DOHH2 (cell line): ENCODE data around the gene OR2T35.

Source experiments
- H3F3A ChIP-seq: fragments of 200-600 bp; sonication (generic), shearing (Covaris generic); 2 replicates; pipeline ENCODE4 v1.6.0; 2016; ENCODE audit warnings: antibody characterized with exemption, mild to moderate bottlenecking; ENCODE audit not compliant: control insufficient read depth, insufficient read depth
- H3K27ac ChIP-seq: fragments of 200-600 bp; sonication (generic); 2 replicates; pipeline ENCODE4 v1.5.1; 2014; ENCODE audit warnings: low read depth, mild to moderate bottlenecking, low read length, moderate library complexity
- H3K27me3 ChIP-seq: fragments of 200-600 bp; sonication (generic); 2 replicates; pipeline ENCODE4 v1.6.1; 2014; ENCODE audit warnings: mild to moderate bottlenecking, low read length, mixed read lengths; ENCODE audit not compliant: control insufficient read depth
- H3K36me3 ChIP-seq: fragments of 200-600 bp; sonication (generic); 2 replicates; pipeline ENCODE4 v1.6.1; 2014; ENCODE audit warnings: mild to moderate bottlenecking, low read length, moderate library complexity, mixed read lengths; ENCODE audit not compliant: control insufficient read depth
- H3K4me1 ChIP-seq: fragments of 200-600 bp; sonication (generic); 2 replicates; pipeline ENCODE4 v1.6.1; 2014; ENCODE audit warnings: mild to moderate bottlenecking, low read length, mixed read lengths; ENCODE audit not compliant: control insufficient read depth
- H3K4me2 ChIP-seq: fragments of 200-600 bp; sonication (generic); 2 replicates; pipeline ENCODE4 v1.6.0; 2014; ENCODE audit warnings: mild to moderate bottlenecking, low read length, moderate library complexity
- H3K4me3 ChIP-seq: fragments of 200-600 bp; sonication (generic); 2 replicates; pipeline ENCODE4 v1.5.1; 2014; ENCODE audit warnings: mild to moderate bottlenecking, low read length, mixed read lengths
- H3K79me2 ChIP-seq: fragments of 200-600 bp; sonication (generic); 2 replicates; pipeline ENCODE4 v1.6.1; 2014; ENCODE audit warnings: mild to moderate bottlenecking, low read length, mixed read lengths; ENCODE audit not compliant: control insufficient read depth
- H3K9me2 ChIP-seq: fragments of 200-600 bp; sonication (generic); replicated peaks from 2 replicates; pipeline ENCODE4 v1.6.1; 2014; ENCODE audit warnings: mild to moderate bottlenecking, low read length, mixed read lengths; ENCODE audit not compliant: control insufficient read depth
- H3K9me3 ChIP-seq: fragments of 200-600 bp; sonication (generic); 2 replicates; pipeline ENCODE4 v1.6.1; 2014; ENCODE audit warnings: antibody characterized with exemption, low read length, mixed read lengths; ENCODE audit not compliant: control insufficient read depth, insufficient read depth
- H4K20me1 ChIP-seq: fragments of 200-600 bp; sonication (generic); 2 replicates; pipeline ENCODE4 v1.6.0; 2014; ENCODE audit warnings: low read depth, mild to moderate bottlenecking, antibody characterized with exemption, low read length, moderate library complexity; ENCODE audit not compliant: control insufficient read depth, insufficient read depth
- CTCF ChIP-seq: fragments of 200-600 bp; sonication (generic); IDR thresholded peaks from one replicate; pipeline ENCODE4 v1.5.1; 2014; ENCODE audit warnings: antibody characterized with exemption, mild to moderate bottlenecking, low read depth, low read length; ENCODE audit not compliant: poor library complexity, severe bottlenecking
- EZH2phosphoT487 ChIP-seq: fragments of 200-600 bp; sonication (generic); IDR thresholded peaks from 2 replicates; pipeline ENCODE4 v1.6.1; 2017; ENCODE audit warnings: borderline replicate concordance, mild to moderate bottlenecking, antibody characterized with exemption, low read length, moderate library complexity, mixed read lengths

OR2T35 gene

DNA sequence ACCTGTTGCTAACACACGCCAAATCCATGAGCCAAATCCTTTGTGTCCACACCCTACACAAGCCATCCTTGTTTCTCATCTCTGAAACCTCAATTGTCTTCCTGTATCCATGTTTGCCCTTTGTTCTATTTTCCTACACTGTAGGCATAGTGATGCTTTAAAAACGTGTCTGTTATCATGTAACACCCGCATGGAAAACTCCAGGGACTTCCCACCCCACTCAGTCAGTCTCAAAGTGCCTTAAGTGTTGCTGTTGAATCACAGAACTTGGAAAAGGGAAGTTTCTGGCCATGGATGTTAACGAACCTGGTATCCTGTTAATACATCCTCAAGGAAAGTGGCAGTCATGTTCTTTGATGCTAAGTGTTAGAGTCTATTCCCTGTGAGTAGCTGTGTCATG, 19.9 kb downstream of the OR2T35 start:
- no peaks in the 10 kb centered on the region for H3K36me3 ChIP-seq
- H3K79me2 ChIP-seq, result no peaks in the 10 kb centered on the region
- 0 out of 2 replicates have a peak, but pooled peaks cover 3% of the 10 kb centered on the region for H3K4me1 ChIP-seq
- H3K27ac ChIP-seq, result no peak overlapping the region
- TF ChIP-seq EZH2phosphoT487, result no peak
- no peak for TF ChIP-seq CTCF
- H3K4me2 ChIP-seq, result no peak overlapping the region
- no peaks in the 10 kb centered on the region for H3K27me3 ChIP-seq
- H3K4me3 ChIP-seq, result no peak overlapping the region
- no peaks in the 10 kb centered on the region for H3F3A ChIP-seq
- H3K9me2 ChIP-seq, result no peaks in the 10 kb centered on the region
- H4K20me1 ChIP-seq, result no peaks in the 10 kb centered on the region
- no peaks in the 10 kb centered on the region for H3K9me3 ChIP-seq

DNA sequence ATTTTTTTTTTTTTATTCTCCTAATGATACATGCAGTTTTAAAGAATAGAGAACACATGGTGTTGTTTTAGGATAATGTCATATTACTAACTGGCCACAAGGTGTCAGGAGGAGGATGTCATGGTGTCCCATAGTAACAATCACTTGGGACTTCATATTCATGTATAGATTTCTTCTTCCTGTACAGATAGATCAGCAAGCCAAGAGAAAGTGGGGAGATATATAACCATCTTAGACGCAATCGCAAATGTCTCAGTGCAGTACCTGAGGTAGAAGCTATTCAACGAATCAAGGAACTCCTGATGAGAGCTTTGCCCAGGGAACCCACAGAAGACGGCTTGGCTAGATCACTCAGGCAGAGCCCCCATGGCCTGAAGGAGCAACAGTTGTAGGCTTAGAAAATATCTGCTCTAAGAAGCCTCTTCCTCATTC, 22.5 kb downstream of the OR2T35 start:
- 0 out of 2 replicates have a peak, but pooled peaks cover 3% of the 10 kb centered on the region for H3K4me1 ChIP-seq
- no peaks in the 10 kb centered on the region for H3K9me2 ChIP-seq
- H3K27me3 ChIP-seq, result no peaks in the 10 kb centered on the region
- TF ChIP-seq EZH2phosphoT487 (no peak), CTCF (peak; percentile 67)
- peak overlapping the region; percentile 29 for H3K4me2 ChIP-seq
- H3K79me2 ChIP-seq, result no peaks in the 10 kb centered on the region
- no peaks in the 10 kb centered on the region for H3F3A ChIP-seq
- no peaks in the 10 kb centered on the region for H4K20me1 ChIP-seq
- H3K36me3 ChIP-seq, result no peaks in the 10 kb centered on the region
- no peak overlapping the region for H3K27ac ChIP-seq
- H3K9me3 ChIP-seq, result no peaks in the 10 kb centered on the region
- H3K4me3 ChIP-seq, result no peak overlapping the region

DNA sequence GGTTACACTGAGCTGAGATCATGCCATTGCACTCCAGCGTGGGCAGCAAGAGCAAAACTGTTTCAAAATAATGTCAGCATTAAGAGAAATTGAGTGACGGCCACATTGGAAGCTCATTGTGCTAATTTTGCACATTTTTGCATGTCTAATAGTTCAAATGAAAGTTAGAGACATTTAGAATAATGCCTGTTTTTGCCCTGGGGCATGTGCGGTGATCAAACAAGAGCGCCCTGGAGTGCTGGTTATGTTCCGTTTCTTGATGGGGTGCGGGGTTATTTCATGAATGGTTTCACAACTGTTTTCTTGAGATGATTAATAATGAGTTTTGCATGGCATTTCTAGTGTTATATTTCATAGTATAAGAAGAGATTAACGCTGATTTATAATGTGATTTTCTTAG, 23.3 kb downstream of the OR2T35 start:
- Histone ChIP-seq H4K20me1 (no peaks in the 10 kb centered on the region), H3K4me2 (no peak overlapping the region), H3K27me3 (no peaks in the 10 kb centered on the region), H3K36me3 (no peaks in the 10 kb centered on the region), H3K9me3 (no peaks in the 10 kb centered on the region), H3K4me1 (0 out of 2 replicates have a peak, but pooled peaks cover 3% of the 10 kb centered on the region), H3K4me3 (no peak overlapping the region), H3K79me2 (no peaks in the 10 kb centered on the region), H3K27ac (no peak overlapping the region), H3F3A (no peaks in the 10 kb centered on the region), H3K9me2 (no peaks in the 10 kb centered on the region)
- TF ChIP-seq EZH2phosphoT487, result no peak
- TF ChIP-seq CTCF, result no peak
